Naive thymus-derived CD4-positive, alpha-beta T cell (primary cell): ENCODE data around the gene KHNYN. TPM values are rescaled to one million over a fixed set of nuclear protein-coding genes. Genes with fewer than 3 reads are reported as not detected.
A peak's percentile ranks its signal among the peaks of the same experiment; 100 is the strongest.

Experiments
- ATAC-seq: fragments of 150-1000 bp; cut with Tn5 transposase; 2 replicates; pipeline ENCODE4 v1.10.0; 2021; ENCODE audit warnings: mild to moderate bottlenecking, moderate library complexity
- CTCF ChIA-PET: fragments of 350-600 bp; sonication (Branson Sonifier 250); formaldehyde crosslinking; loops from one replicate; lab custom pipeline; 2021; ENCODE audit warnings: antibody characterized with exemption; lab: Charles Lee
- POLR2A ChIA-PET: fragments of 350-600 bp; sonication (Branson Sonifier 250); formaldehyde crosslinking; loops from one replicate; lab custom pipeline; 2021; ENCODE audit warnings: antibody characterized with exemption, inconsistent platforms; lab: Charles Lee
- DNase-seq, 9 donors: peaks; one replicate each; pipeline versions ENCODE4 v3.0.0 to v3.0.0-alpha.2; 2020 to 2022; ENCODE audit warnings: mixed read lengths in 1 of 9
- H3K27ac ChIP-seq: one replicate; pipeline ENCODE4 v1.7.0; 2013; ENCODE audit warnings: mild to moderate bottlenecking, low read depth, low read length, moderate library complexity
- H3K27me3 ChIP-seq, 2 donors: one replicate each; pipeline ENCODE4 v1.7.0; 2013; ENCODE audit warnings: low read length in 2 of 2, mild to moderate bottlenecking in 2 of 2, moderate library complexity in 2 of 2; ENCODE audit not compliant: control insufficient read depth in 2 of 2, insufficient read depth in 2 of 2
- H3K36me3 ChIP-seq, 3 experiments: 1 replicate in 2 of 3; 2 replicates in 1 of 3; pipeline ENCODE4 v1.7.0; 2013; ENCODE audit warnings: low read length in 3 of 3, mild to moderate bottlenecking in 3 of 3, moderate library complexity in 1 of 3; ENCODE audit not compliant: insufficient read depth in 3 of 3, control insufficient read depth in 2 of 3
- H3K4me1 ChIP-seq, 2 donors: one replicate each; pipeline ENCODE4 v1.7.0; 2013; ENCODE audit warnings: low read length in 2 of 2, mild to moderate bottlenecking in 2 of 2, moderate library complexity in 1 of 2; ENCODE audit not compliant: control insufficient read depth in 2 of 2, insufficient read depth in 2 of 2
- H3K4me3 ChIP-seq: 2 replicates; pipeline ENCODE4 v1.7.0; 2013; ENCODE audit warnings: mild to moderate bottlenecking, low read length
- H3K9me3 ChIP-seq, 3 experiments: 1 replicate in 2 of 3; 2 replicates in 1 of 3; pipeline ENCODE4 v1.7.0; 2013; ENCODE audit warnings: low read length in 3 of 3; ENCODE audit not compliant: control insufficient read depth in 2 of 3
- H3K27ac Mint-ChIP-seq, 9 donors: one replicate each; pipeline ENCODE4 v1.8.0; 2020 to 2022; ENCODE audit warnings: mixed read lengths in 9 of 9, mild to moderate bottlenecking in 8 of 9, moderate library complexity in 5 of 9, inconsistent platforms in 2 of 9
- H3K27me3 Mint-ChIP-seq, 5 donors: one replicate each; pipeline ENCODE4 v1.8.0; 2021 to 2022; ENCODE audit warnings: mixed read lengths in 5 of 5, mild to moderate bottlenecking in 1 of 5
- H3K36me3 Mint-ChIP-seq, 5 donors: one replicate each; pipeline ENCODE4 v1.8.0; 2020 to 2022; ENCODE audit warnings: mixed read lengths in 5 of 5, mild to moderate bottlenecking in 3 of 5, inconsistent platforms in 1 of 5
- H3K4me1 Mint-ChIP-seq, 7 donors: one replicate each; pipeline ENCODE4 v1.8.0; 2020 to 2022; ENCODE audit warnings: mixed read lengths in 7 of 7, mild to moderate bottlenecking in 3 of 7, inconsistent platforms in 1 of 7
- H3K4me3 Mint-ChIP-seq, 10 donors: one replicate each; pipeline ENCODE4 v1.8.0; 2020 to 2022; ENCODE audit warnings: mild to moderate bottlenecking in 10 of 10, mixed read lengths in 10 of 10, moderate library complexity in 6 of 10, inconsistent platforms in 2 of 10
- H3K9me3 Mint-ChIP-seq, 11 donors: one replicate each; pipeline ENCODE4 v1.8.0; 2020 to 2022; ENCODE audit warnings: mixed read lengths in 11 of 11, mild to moderate bottlenecking in 4 of 11, inconsistent platforms in 1 of 11, moderate library complexity in 1 of 11
- intact Hi-C, 2 donors: fragments of 100-400 bp; cut with micrococcal nuclease; formaldehyde crosslinking; loops; one replicate each; pipeline ENCODE4 v1.15.1; 2023
- polyA plus RNA-seq, 2 donors: library from polyadenylated mRNA; unstranded; fragments of 300-500 nt; fragmentation: Illumina TruSeq; gene quantifications; one replicate each; pipeline ENCODE4 v1.2.3, GENCODE V29; 2021
- total RNA-seq, 6 experiments: library from RNA in 5 of 6; stranded (reverse) in 5 of 6; gene quantifications; 1 replicate in 5 of 6; 2 replicates in 1 of 6; pipeline ENCODE4 v1.2.3 and lab custom pipeline; 2021 to 2026

The KHNYN gene
- total and polyA plus RNA-seq, 7 experiments from 2014 or later, result 12.7 to 139 (median 118) TPM

- H3K27ac Mint-ChIP-seq, result peak overlapping the region; percentile 65 to 92 (median 79)
- peaks cover 0 to 13% (median 2%) of the 10 kb centered on the region in 5 donors for H3K36me3 Mint-ChIP-seq
- ChIA-PET POLR2A (interaction anchor here (1.3 to 15.7 kb wide), 4 partner anchors 10 to 186 kb away, joined by 3 to 293 read pairs (median 26); partner anchors contain the start of genes ADCY4, RIPK3 and TINF2), CTCF (interaction anchor here (0.8 to 1.5 kb wide), 5 partner anchors 14 to 117 kb away, joined by 3 to 5 read pairs (median 3); no protein-coding TSS in a partner anchor)
- H3K27me3 Mint-ChIP-seq, result no peaks in the 10 kb centered on the region
- H3K4me3 ChIP-seq, result no peak overlapping the region
- intact Hi-C loops, result loop anchor here in 1 of 2 donors (1.0 kb wide), 1 partner anchor 29 kb away; the partner anchor contains the start of gene NYNRIN
- no peaks in the 10 kb centered on the region for H3K9me3 ChIP-seq
- peak overlapping the region; percentile 47 for H3K27ac ChIP-seq
- H3K27me3 ChIP-seq, result no peaks in the 10 kb centered on the region
- H3K36me3 ChIP-seq, result peaks cover 0 to 12% (median 0%) of the 10 kb centered on the region in 3 experiments
- ATAC-seq (no peak), DNase-seq (no peak)
- H3K4me1 Mint-ChIP-seq, result peaks cover 24 to 58% (median 50%) of the 10 kb centered on the region in 7 donors
- peaks cover 0 to 3% (median 0%) of the 10 kb centered on the region in 11 donors for H3K9me3 Mint-ChIP-seq
- H3K4me1 ChIP-seq, result peaks cover 22 to 47% of the 10 kb centered on the region in 2 donors
- H3K4me3 Mint-ChIP-seq, result peak overlapping the region; percentile 7 to 63 (median 54)
These were observed 1.9 kb upstream of the KHNYN start for GRCh38 chr14:24427537-24428508.

- CTCF ChIA-PET, result interaction anchor here (1.3 to 1.5 kb wide), 2 partner anchors 96 to 98 kb away, joined by 3 to 4 read pairs; no protein-coding TSS in a partner anchor
- Mint-ChIP-seq H3K27ac (peak overlapping the region; percentile 91 to 99 (median 98)), H3K4me1 (peaks cover 24 to 59% (median 58%) of the 10 kb centered on the region in 7 donors), H3K36me3 (peaks cover 4 to 21% (median 7%) of the 10 kb centered on the region in 5 donors), H3K27me3 (no peaks in the 10 kb centered on the region), H3K9me3 (peaks cover 0 to 3% (median 0%) of the 10 kb centered on the region in 11 donors), H3K4me3 (peak overlapping the region; percentile 37 to 96 (median 85))
- ATAC-seq (no peak), DNase-seq (no peak)
- peaks cover 22 to 47% of the 10 kb centered on the region in 2 donors for H3K4me1 ChIP-seq
- intact Hi-C loops, result loop anchor here in 1 of 2 donors (1.0 kb wide), 2 partner anchors 17 to 158 kb away; partner anchors contain the start of gene RABGGTA
- H3K27me3 ChIP-seq, result no peaks in the 10 kb centered on the region
- POLR2A ChIA-PET, result interaction anchor here (1.5 to 15.7 kb wide), 5 partner anchors 9 to 187 kb away, joined by 4 to 293 read pairs (median 54); partner anchors contain the start of genes ADCY4, CIDEB, LTB4R and LTB4R2
- no peaks in the 10 kb centered on the region for H3K9me3 ChIP-seq
- peak overlapping the region; percentile 99 for H3K27ac ChIP-seq
- peaks cover 0 to 21% (median 5%) of the 10 kb centered on the region in 3 experiments for H3K36me3 ChIP-seq
- peak overlapping the region; percentile 96 for H3K4me3 ChIP-seq
These were observed 943 bp upstream of the KHNYN start for GRCh38 chr14:24428628-24429394.

- Histone ChIP-seq H3K4me1 (peaks cover 22 to 46% of the 10 kb centered on the region in 2 donors), H3K36me3 (peaks cover 0 to 35% (median 5%) of the 10 kb centered on the region in 3 experiments), H3K27ac (peak overlapping the region; percentile 99), H3K4me3 (peak overlapping the region; percentile 96), H3K9me3 (no peaks in the 10 kb centered on the region), H3K27me3 (no peaks in the 10 kb centered on the region)
- H3K27me3 Mint-ChIP-seq, result no peaks in the 10 kb centered on the region
- ChIA-PET POLR2A (interaction anchor here (0.6 to 15.7 kb wide), 28 partner anchors 8 to 378 kb away, joined by 3 to 293 read pairs (median 6); partner anchors contain the start of genes ADCY4, CARMIL3, CHMP4A and CIDEB), CTCF (interaction anchor here (0.5 to 10.1 kb wide), 10 partner anchors 12 to 195 kb away, joined by 3 to 317 read pairs (median 6); partner anchors contain the start of genes ADCY4, CIDEB, LTB4R and LTB4R2)
- H3K27ac Mint-ChIP-seq, result peak overlapping the region; percentile 91 to 98 (median 97)
- H3K4me1 Mint-ChIP-seq, result peaks cover 26 to 64% (median 56%) of the 10 kb centered on the region in 7 donors
- peaks cover 4 to 29% (median 11%) of the 10 kb centered on the region in 5 donors for H3K36me3 Mint-ChIP-seq
- DNase-seq (peak in 6 of 9 donors; percentile 43 to 62 (median 54)), ATAC-seq (peak; percentile 65)
- intact Hi-C loops, result loop anchor here in 1 of 2 donors (1.0 to 10.0 kb wide), 4 partner anchors 289 to 1127 kb away; partner anchors contain the start of genes EMC9, PABPN1, PPP1R3E and THTPA
- H3K4me3 Mint-ChIP-seq, result peak overlapping the region; percentile 82 to 96 (median 91)
- peaks cover 0 to 3% (median 0%) of the 10 kb centered on the region in 11 donors for H3K9me3 Mint-ChIP-seq
These were observed 458 bp downstream of the KHNYN start for GRCh38 chr14:24430143-24430681.

- Mint-ChIP-seq H3K36me3 (peaks cover 4 to 35% (median 12%) of the 10 kb centered on the region in 5 donors), H3K27me3 (no peaks in the 10 kb centered on the region), H3K9me3 (peaks cover 0 to 2% (median 0%) of the 10 kb centered on the region in 11 donors), H3K4me1 (peaks cover 22 to 62% (median 56%) of the 10 kb centered on the region in 7 donors), H3K4me3 (peak overlapping the region; percentile 82 to 96 (median 91)), H3K27ac (peak overlapping the region; percentile 91 to 98 (median 97))
- Histone ChIP-seq H3K4me1 (peaks cover 22 to 39% of the 10 kb centered on the region in 2 donors), H3K27ac (peak overlapping the region; percentile 99), H3K4me3 (peak overlapping the region; percentile 96), H3K27me3 (no peaks in the 10 kb centered on the region), H3K9me3 (no peaks in the 10 kb centered on the region), H3K36me3 (peaks cover 0 to 40% (median 5%) of the 10 kb centered on the region in 3 experiments)
- DNase-seq, result peak in 7 of 9 donors; percentile 36 to 69 (median 51)
- ATAC-seq, result peak; percentile 45
- CTCF ChIA-PET, result interaction anchor here (0.6 to 10.1 kb wide), 23 partner anchors 8 to 322 kb away, joined by 3 to 317 read pairs (median 5); partner anchors contain the start of genes ADCY4, CIDEB, DHRS1 and LTB4R
- POLR2A ChIA-PET, result interaction anchor here (0.6 to 15.7 kb wide), 28 partner anchors 8 to 928 kb away, joined by 3 to 293 read pairs (median 6); partner anchors contain the start of genes ADCY4, CARMIL3, CHMP4A and CIDEB
- intact Hi-C loops, result loop anchor here (1.0 to 10.0 kb wide), 17 partner anchors 11 to 1128 kb away; partner anchors contain the start of genes SDR39U1 (in 2 of the 2), TINF2 (in 2 of the 2), DCAF11 (in 1 of the 2) and DHRS1 (in 1 of the 2)
These were observed 1.2 kb downstream of the KHNYN start for GRCh38 chr14:24430682-24431568.
